ENCODE data around the gene ENTPD7.

ENTPD7 gene

GRCh38 chr10:99633832-99634231, 25.5 kb upstream of the ENTPD7 start:
- DNase-seq (ENCODE audit: extremely low read depth in 1 of 2, low read depth in 1 of 2) = no peak

- DNase-seq (ENCODE audit: extremely low read depth in 1 of 2, low read depth in 1 of 2) = no peak
Measured at GRCh38 chr10:99647601-99648151, 11.6 kb upstream of the ENTPD7 start.

GRCh38 chr10:99648717-99649116, 10.6 kb upstream of the ENTPD7 start:
- DNase-seq (ENCODE audit: extremely low read depth in 1 of 2, low read depth in 1 of 2) = no peak

- no peak for DNase-seq (ENCODE audit: extremely low read depth in 1 of 2, low read depth in 1 of 2)
Measured at GRCh38 chr10:99652800-99653390, 6.4 kb upstream of the ENTPD7 start.

GRCh38 chr10:99654390-99655175, 4.7 kb upstream of the ENTPD7 start:
- DNase-seq (ENCODE audit: extremely low read depth in 1 of 2, low read depth in 1 of 2) = no peak

- DNase-seq (ENCODE audit: extremely low read depth in 1 of 2, low read depth in 1 of 2) = no peak
Measured at GRCh38 chr10:99656199-99657064, 2.9 kb upstream of the ENTPD7 start.

- DNase-seq (ENCODE audit: extremely low read depth in 1 of 2, low read depth in 1 of 2) = peak; percentile 18 to 76
Measured at GRCh38 chr10:99658622-99659030, 683 bp upstream of the ENTPD7 start.

- no peak for DNase-seq (ENCODE audit: extremely low read depth in 1 of 2, low read depth in 1 of 2)
Measured at GRCh38 chr10:99659868-99660366, 608 bp downstream of the ENTPD7 start.

GRCh38 chr10:99660662-99661376, 1.5 kb downstream of the ENTPD7 start:
- no peak for DNase-seq (ENCODE audit: extremely low read depth in 1 of 2, low read depth in 1 of 2)

GRCh38 chr10:99661377-99661763, 2.1 kb downstream of the ENTPD7 start:
- no peak for DNase-seq (ENCODE audit: extremely low read depth in 1 of 2, low read depth in 1 of 2)

GRCh38 chr10:99665304-99665703, 6.0 kb downstream of the ENTPD7 start:
- DNase-seq (ENCODE audit: extremely low read depth in 1 of 2, low read depth in 1 of 2) = no peak

GRCh38 chr10:99667108-99667751, 7.9 kb downstream of the ENTPD7 start:
- no peak for DNase-seq (ENCODE audit: extremely low read depth in 1 of 2, low read depth in 1 of 2)

- DNase-seq (ENCODE audit: extremely low read depth in 1 of 2, low read depth in 1 of 2) = no peak
Measured at GRCh38 chr10:99671386-99671785, 12.1 kb downstream of the ENTPD7 start.

GRCh38 chr10:99672884-99673283, 13.6 kb downstream of the ENTPD7 start:
- DNase-seq (ENCODE audit: extremely low read depth in 1 of 2, low read depth in 1 of 2) = no peak

- no peak for DNase-seq (ENCODE audit: extremely low read depth in 1 of 2, low read depth in 1 of 2)
Measured at GRCh38 chr10:99673492-99673891, 14.2 kb downstream of the ENTPD7 start.

GRCh38 chr10:99674762-99675161, 15.5 kb downstream of the ENTPD7 start:
- no peak for DNase-seq (ENCODE audit: extremely low read depth in 1 of 2, low read depth in 1 of 2)

GRCh38 chr10:99676426-99676825, 17.1 kb downstream of the ENTPD7 start:
- DNase-seq (ENCODE audit: extremely low read depth in 1 of 2, low read depth in 1 of 2) = no peak

- no peak for DNase-seq (ENCODE audit: extremely low read depth in 1 of 2, low read depth in 1 of 2)
Measured at GRCh38 chr10:99676895-99677294, 17.6 kb downstream of the ENTPD7 start.

GRCh38 chr10:99678921-99679320, 19.6 kb downstream of the ENTPD7 start:
- DNase-seq (ENCODE audit: extremely low read depth in 1 of 2, low read depth in 1 of 2) = no peak

GRCh38 chr10:99681553-99681952, 22.2 kb downstream of the ENTPD7 start:
- no peak for DNase-seq (ENCODE audit: extremely low read depth in 1 of 2, low read depth in 1 of 2)

Data from stimulated activated CD8-positive, alpha-beta memory T cell treated with anti-CD3 and anti-CD28 coated beads, Interleukin-7, amount 100 ng/mL, for 48 hours (primary cell).